Activated CD4-positive, alpha-beta T cell treated with anti-CD3 and anti-CD28 coated beads, Interleukin-2, amount 10 ng/mL, durations not matched to agents 7 days and 5 days (primary cell): Measurements from ENCODE around the gene GABBR2. TPM values are rescaled to one million over a fixed set of nuclear protein-coding genes. Genes with fewer than 3 reads are reported as not detected.

Experiments
- CTCF ChIA-PET: fragments of 350-600 bp; sonication (Branson Sonifier 250); formaldehyde crosslinking; loops from one replicate; lab custom pipeline; 2021; ENCODE audit warnings: antibody characterized with exemption; lab: Charles Lee
- POLR2A ChIA-PET: fragments of 350-600 bp; sonication (Branson Sonifier 250); formaldehyde crosslinking; loops from one replicate; lab custom pipeline; 2021; ENCODE audit warnings: antibody characterized with exemption; lab: Charles Lee
- DNase-seq: peaks from one replicate; pipeline ENCODE4 v3.0.0-alpha.2; 2020
- H3K27ac Mint-ChIP-seq: one replicate; pipeline ENCODE4 v1.8.0; 2021; ENCODE audit warnings: mild to moderate bottlenecking, moderate library complexity, mixed read lengths
- H3K27me3 Mint-ChIP-seq: one replicate; pipeline ENCODE4 v1.8.0; 2021; ENCODE audit warnings: mixed read lengths
- H3K36me3 Mint-ChIP-seq: one replicate; pipeline ENCODE4 v1.8.0; 2021; ENCODE audit warnings: low read depth, mixed read lengths
- H3K4me1 Mint-ChIP-seq: one replicate; pipeline ENCODE4 v1.8.0; 2021; ENCODE audit warnings: mixed read lengths
- H3K4me3 Mint-ChIP-seq: one replicate; pipeline ENCODE4 v1.8.0; 2021; ENCODE audit warnings: mild to moderate bottlenecking, moderate library complexity, mixed read lengths
- H3K9me3 Mint-ChIP-seq: one replicate; pipeline ENCODE4 v1.8.0; 2021; ENCODE audit warnings: mixed read lengths
- total RNA-seq, 2 experiments: library from RNA; stranded (reverse); gene quantifications; one replicate each; pipeline ENCODE4 v1.2.3, GENCODE V29; 2021

GABBR2 gene
- total RNA-seq, 2 experiments from 2014 or later = not detected

DNA sequence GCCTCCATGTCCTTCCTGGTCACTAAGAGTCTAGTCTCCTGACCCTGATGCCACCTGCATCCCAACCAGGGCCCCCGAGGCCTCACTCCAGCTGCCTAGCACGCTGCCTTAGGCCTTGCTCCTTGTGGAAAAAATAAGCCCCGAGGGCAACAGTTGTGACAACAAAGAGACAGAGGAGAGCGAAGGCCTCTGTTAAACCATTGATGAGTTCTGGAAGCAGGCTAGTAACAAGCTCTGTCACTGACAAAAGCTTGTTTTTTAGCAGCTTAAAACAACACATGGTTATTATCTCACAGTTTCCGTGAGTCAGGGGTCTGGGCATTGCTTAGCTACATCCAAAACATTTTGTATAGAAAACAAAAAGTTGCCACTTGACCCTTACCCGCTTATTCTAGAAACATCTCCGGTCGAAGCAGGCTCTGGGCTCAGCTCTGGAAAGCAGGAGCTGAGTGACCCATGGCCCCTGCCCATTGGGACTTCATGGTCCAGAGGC lies 405.1 kb downstream of the GABBR2 start:
- ChIA-PET POLR2A (no interaction called here), CTCF (interaction anchor here (0.7 kb wide), 1 partner anchor 41 kb away, joined by 3 read pairs; no protein-coding TSS in a partner anchor)
- H3K4me3 Mint-ChIP-seq = no peak overlapping the region
- H3K27me3 Mint-ChIP-seq = no peaks in the 10 kb centered on the region
- H3K9me3 Mint-ChIP-seq = no peaks in the 10 kb centered on the region
- no peaks in the 10 kb centered on the region for H3K36me3 Mint-ChIP-seq
- no peak overlapping the region for H3K27ac Mint-ChIP-seq
- H3K4me1 Mint-ChIP-seq = no peaks in the 10 kb centered on the region
- DNase-seq = no peak

DNA sequence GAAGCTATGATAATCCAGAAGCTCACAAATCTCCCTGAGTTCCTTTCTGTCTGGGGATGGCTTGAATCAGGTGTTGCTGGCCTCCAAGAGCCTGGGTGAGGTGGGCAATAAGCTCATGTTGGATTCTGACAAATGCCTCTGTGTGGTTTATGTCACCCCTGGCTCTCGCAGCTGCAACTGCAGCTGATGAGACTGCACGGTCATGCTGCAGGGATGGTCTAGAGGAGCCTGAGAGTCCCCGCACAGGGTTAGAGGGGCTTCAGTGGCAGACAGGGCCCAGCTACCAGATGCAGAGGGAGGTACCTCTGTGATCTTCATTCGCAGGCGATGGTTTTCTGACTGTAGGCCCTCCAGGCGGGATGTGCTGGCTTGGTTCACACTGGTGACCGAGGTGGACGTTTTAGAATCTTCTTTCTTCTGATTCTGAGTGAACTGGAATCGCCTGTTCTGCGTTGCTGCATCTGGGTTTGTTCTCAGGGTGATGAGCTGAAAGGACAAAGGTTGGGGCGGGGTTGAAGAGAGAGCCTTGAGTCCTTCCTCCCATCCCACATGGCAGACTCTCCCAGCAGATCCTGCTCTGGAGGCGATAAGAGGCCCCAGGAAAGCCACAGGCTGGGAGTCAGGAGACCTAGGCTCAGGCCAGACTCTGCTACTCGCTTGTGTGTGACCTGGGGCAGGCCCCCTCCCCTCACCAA lies 405.6 kb downstream of the GABBR2 start:
- no peaks in the 10 kb centered on the region for H3K9me3 Mint-ChIP-seq
- peaks cover under 1% of the 10 kb centered on the region for H3K27me3 Mint-ChIP-seq
- POLR2A ChIA-PET = no interaction called here
- H3K4me3 Mint-ChIP-seq = no peak overlapping the region
- CTCF ChIA-PET = interaction anchor here (0.7 kb wide), 1 partner anchor 42 kb away, joined by 3 read pairs; no protein-coding TSS in a partner anchor
- H3K4me1 Mint-ChIP-seq = no peaks in the 10 kb centered on the region
- no peak overlapping the region for H3K27ac Mint-ChIP-seq
- no peaks in the 10 kb centered on the region for H3K36me3 Mint-ChIP-seq
- no peak for DNase-seq

DNA sequence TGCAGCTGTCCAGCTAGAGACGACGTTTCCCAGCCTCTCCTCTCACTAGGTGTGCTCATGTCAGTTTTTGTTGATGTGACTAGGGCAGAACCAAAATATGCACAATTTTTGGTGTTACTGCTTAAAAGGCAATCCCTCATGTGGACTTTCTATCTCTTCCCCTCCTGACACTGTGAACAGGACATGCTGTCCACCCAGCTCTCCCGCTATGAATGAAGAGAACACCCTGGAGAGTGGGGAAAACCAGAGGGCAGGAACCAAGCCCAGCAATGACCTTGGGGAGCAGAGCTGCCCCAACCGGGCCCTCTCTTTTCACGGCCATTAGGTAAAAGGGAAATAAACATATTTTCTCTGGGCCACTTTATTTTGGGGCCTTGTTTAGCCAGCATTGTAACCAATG lies 406.6 kb downstream of the GABBR2 start:
- DNase-seq = no peak
- peaks cover 2% of the 10 kb centered on the region for H3K27me3 Mint-ChIP-seq
- H3K27ac Mint-ChIP-seq = no peak overlapping the region
- H3K36me3 Mint-ChIP-seq = no peaks in the 10 kb centered on the region
- POLR2A ChIA-PET = no interaction called here
- H3K9me3 Mint-ChIP-seq = no peaks in the 10 kb centered on the region
- no peak overlapping the region for H3K4me3 Mint-ChIP-seq
- CTCF ChIA-PET = no interaction called here
- H3K4me1 Mint-ChIP-seq = no peaks in the 10 kb centered on the region

DNA sequence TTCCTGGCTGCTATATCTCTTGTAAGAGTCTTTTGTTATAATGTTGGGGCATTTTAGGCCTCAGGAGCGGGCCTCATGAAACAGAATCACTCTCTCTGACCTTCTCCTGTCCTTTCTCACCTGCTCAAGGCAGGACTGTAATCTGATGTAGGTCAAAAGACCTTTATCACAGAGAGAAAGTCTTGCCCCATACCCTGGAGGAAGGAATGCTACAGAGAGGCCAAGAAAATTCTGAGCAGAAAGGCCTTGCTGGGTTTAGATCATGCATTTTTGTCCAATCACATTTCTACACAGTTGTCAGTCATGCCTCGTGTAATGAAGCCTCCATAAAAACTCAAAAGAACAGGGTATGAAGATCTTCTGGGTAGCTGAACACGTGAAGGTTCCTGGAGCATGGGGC lies 408.1 kb downstream of the GABBR2 start:
- ChIA-PET POLR2A (no interaction called here), CTCF (no interaction called here)
- Mint-ChIP-seq H3K4me1 (no peaks in the 10 kb centered on the region), H3K27ac (no peak overlapping the region), H3K4me3 (no peak overlapping the region), H3K27me3 (peaks cover 4% of the 10 kb centered on the region), H3K36me3 (no peaks in the 10 kb centered on the region), H3K9me3 (no peaks in the 10 kb centered on the region)
- DNase-seq = no peak

DNA sequence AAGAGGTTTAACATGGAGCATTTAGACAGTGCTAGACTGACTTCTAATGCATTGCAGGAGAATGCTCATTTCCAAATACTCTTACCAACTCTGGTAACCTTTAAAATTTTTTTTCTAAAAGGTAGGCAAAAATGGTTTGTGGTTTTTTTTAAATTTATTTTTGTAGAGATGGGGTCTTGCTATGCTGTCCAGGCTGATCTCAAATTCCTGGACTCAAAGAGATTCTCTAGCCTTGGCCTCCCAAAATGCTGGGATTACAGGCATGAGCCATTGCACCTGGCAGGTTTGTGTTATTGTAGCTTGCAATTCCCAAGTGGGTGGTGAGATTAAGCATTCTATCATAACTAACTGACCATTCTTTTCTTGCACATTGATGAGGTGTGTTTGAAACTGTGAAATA lies 410.3 kb downstream of the GABBR2 start:
- no peaks in the 10 kb centered on the region for H3K9me3 Mint-ChIP-seq
- no peaks in the 10 kb centered on the region for H3K4me1 Mint-ChIP-seq
- no peaks in the 10 kb centered on the region for H3K36me3 Mint-ChIP-seq
- no peak overlapping the region for H3K4me3 Mint-ChIP-seq
- DNase-seq = no peak
- peaks cover 4% of the 10 kb centered on the region for H3K27me3 Mint-ChIP-seq
- H3K27ac Mint-ChIP-seq = no peak overlapping the region
- ChIA-PET POLR2A (no interaction called here), CTCF (interaction anchor here (0.6 to 0.8 kb wide), 3 partner anchors 15 to 82 kb away, joined by 3 to 5 read pairs (median 5); no protein-coding TSS in a partner anchor)

DNA sequence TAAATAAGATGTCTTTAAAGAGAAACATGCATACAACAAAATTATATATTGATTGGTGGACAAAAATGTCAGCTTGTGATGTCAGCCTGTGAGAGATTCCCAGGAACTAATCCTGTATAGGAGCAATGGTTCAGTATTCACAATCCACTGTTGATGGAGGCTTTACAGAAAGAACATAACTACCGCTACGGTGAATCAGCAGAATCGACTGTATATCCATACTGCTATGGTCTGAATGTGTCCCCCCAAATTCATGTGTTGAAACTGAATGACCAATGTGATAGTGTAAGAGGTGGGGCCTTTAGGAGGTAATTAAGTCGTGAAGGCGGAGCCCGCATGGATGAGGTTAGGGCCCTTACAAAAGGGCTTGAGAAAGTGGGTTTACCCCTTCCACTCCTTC lies 412.9 kb downstream of the GABBR2 start:
- POLR2A ChIA-PET = no interaction called here
- Mint-ChIP-seq H3K9me3 (no peaks in the 10 kb centered on the region), H3K27me3 (peaks cover 14% of the 10 kb centered on the region), H3K4me1 (no peaks in the 10 kb centered on the region), H3K27ac (no peak overlapping the region), H3K4me3 (no peak overlapping the region), H3K36me3 (no peaks in the 10 kb centered on the region)
- CTCF ChIA-PET = no interaction called here
- DNase-seq = no peak

DNA sequence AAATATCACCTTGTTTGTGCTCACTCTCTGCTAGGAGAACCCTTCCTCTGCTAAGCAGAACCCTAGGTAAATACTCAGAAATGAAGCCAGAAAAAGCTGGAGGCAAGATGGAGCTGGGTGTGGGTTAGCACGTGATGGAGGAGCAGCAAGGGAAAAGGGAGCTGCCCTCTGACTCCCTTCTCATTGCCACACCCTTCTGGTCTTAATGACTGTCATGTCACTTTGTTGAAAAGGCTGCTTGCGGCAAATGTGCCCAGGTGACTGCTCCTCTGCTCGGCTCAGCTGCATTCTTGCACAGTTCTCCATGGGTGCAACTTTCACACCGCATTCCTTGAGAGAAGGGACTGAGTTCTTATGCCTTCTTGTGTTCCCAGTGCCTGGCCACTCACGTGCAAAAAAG lies 416.9 kb downstream of the GABBR2 start:
- H3K27me3 Mint-ChIP-seq = peaks cover 12% of the 10 kb centered on the region
- H3K4me3 Mint-ChIP-seq = no peak overlapping the region
- ChIA-PET POLR2A (no interaction called here), CTCF (no interaction called here)
- H3K9me3 Mint-ChIP-seq = no peaks in the 10 kb centered on the region
- no peak for DNase-seq
- H3K27ac Mint-ChIP-seq = no peak overlapping the region
- no peaks in the 10 kb centered on the region for H3K36me3 Mint-ChIP-seq
- H3K4me1 Mint-ChIP-seq = no peaks in the 10 kb centered on the region

DNA sequence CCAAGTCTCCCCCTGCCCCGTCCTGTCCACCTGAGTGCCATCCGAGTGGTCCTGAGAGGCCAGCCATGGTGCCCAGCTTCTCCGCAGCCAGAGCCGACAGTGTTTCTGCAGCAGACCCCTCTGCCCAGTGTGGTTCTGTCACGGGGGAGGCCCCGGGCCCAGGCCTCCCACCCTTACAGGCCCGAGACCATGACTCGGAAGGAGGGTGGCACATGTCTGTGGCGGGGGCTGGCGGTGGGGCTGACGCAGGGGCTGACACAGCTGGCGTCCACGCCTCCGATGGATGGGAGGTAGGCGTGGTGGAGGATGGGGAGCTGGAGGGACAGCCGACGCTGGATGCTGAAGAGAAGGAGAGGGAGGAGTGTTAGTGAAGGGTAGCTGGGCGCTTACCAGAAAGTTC lies 418.3 kb downstream of the GABBR2 start:
- H3K27ac Mint-ChIP-seq = no peak overlapping the region
- CTCF ChIA-PET = no interaction called here

DNA sequence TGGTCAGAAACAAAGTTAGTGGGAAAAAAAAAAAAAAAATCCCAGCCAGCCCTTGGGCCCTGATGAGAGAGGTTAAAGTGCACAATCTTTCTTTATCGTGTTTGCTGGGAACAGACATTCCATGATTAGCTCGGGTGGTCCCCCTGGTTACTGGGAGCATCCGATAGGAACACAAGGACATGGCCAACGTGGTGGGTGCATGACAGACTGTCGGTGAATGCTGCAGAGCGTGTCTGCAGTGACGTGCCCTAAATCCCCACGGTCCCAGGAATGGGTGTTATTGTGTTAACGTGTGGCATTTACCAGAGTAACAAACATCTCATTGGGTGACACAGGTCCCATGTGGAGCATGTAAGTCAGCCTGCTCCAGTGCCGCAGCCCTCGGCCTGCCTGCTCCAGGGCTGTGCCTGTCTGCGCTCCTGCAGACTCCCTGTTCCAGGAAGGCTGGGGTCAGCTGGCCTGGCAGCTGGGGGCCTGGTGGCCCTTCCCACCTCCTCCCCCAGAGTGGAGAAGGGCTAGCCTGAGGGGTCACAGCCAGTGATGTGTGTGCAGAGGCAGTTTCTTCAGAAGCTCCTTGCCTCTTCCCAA lies 419.0 kb downstream of the GABBR2 start:
- Mint-ChIP-seq H3K36me3 (no peaks in the 10 kb centered on the region), H3K27me3 (peaks cover 10% of the 10 kb centered on the region), H3K4me1 (no peaks in the 10 kb centered on the region), H3K27ac (no peak overlapping the region), H3K9me3 (no peaks in the 10 kb centered on the region), H3K4me3 (no peak overlapping the region)
- CTCF ChIA-PET = interaction anchor here (0.7 kb wide), 1 partner anchor 27 kb away, joined by 3 read pairs; no protein-coding TSS in a partner anchor
- DNase-seq = no peak
- POLR2A ChIA-PET = no interaction called here

More for the DNA sequence above, 418.3 kb downstream of the GABBR2 start:
- H3K4me1 Mint-ChIP-seq = no peaks in the 10 kb centered on the region
- DNase-seq = no peak
- peaks cover 10% of the 10 kb centered on the region for H3K27me3 Mint-ChIP-seq
- no peak overlapping the region for H3K4me3 Mint-ChIP-seq
- H3K9me3 Mint-ChIP-seq = no peaks in the 10 kb centered on the region
- H3K36me3 Mint-ChIP-seq = no peaks in the 10 kb centered on the region
- POLR2A ChIA-PET = no interaction called here

DNA sequence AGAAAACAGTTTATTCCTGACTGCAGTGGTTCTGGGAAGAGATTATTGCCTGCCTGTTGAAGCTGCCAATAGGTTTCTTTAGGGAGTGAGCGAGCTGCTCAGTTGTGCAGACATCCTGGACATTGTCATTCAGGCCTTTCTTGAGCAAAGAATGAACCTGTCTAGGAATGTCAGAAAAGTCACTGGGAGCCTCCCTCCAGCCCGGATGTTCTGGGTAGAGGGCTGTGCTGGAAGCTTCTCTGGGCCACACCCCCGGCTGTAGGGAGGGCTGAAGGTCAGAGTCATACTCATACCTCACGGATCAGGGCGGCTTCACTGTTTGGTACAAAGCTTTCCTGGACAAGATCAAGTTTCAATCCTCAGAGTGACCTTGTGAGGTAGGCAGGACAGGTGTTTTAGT lies 419.9 kb downstream of the GABBR2 start:
- Mint-ChIP-seq H3K27me3 (peaks cover 10% of the 10 kb centered on the region), H3K4me1 (no peaks in the 10 kb centered on the region), H3K36me3 (no peaks in the 10 kb centered on the region), H3K27ac (no peak overlapping the region), H3K9me3 (no peaks in the 10 kb centered on the region), H3K4me3 (no peak overlapping the region)
- POLR2A ChIA-PET = no interaction called here
- CTCF ChIA-PET = interaction anchor here (0.6 kb wide), 1 partner anchor 41 kb away, joined by 3 read pairs; no protein-coding TSS in a partner anchor
- DNase-seq = no peak

DNA sequence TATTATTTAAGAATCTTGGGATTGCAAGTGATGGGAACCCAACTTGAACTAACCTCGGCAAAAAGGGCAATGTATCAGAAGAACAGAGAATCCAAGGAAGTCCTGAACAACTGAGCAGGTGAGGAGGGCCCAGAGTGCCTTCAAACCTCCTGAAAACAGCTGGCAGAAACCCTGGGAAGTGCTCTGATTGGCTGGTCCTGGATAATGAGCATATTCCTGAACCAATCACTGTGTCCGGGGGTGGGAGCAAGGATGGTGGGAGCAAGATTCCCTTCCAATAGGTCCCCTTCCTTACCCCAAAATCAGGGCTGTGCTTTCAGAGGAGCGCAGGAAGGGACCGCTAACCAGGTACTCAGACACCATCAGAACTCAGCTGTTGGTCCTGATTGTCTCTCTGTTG lies 421.4 kb downstream of the GABBR2 start:
- ChIA-PET CTCF (no interaction called here), POLR2A (no interaction called here)
- no peaks in the 10 kb centered on the region for H3K36me3 Mint-ChIP-seq

DNA sequence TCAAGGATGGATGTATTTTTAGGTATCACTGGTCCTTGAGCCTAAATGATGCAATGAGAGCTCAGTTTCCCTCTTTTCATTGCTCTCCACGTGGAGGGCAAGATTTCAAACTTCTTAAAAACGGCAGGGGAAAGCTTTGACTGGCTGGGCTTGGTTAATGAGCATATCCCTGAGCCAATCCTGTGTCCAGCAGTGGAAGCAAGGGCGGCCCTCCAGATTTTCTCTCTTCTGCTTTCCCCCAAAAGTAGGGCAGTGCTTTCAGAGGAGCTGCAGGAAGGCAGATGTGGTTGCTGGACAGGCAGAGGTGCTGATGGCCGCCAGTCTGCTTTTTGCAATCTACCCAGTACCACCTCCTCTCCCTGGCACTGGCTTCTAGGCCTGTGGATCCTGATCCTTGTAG lies 423.3 kb downstream of the GABBR2 start:
- Mint-ChIP-seq H3K4me1 (no peaks in the 10 kb centered on the region), H3K27me3 (peaks cover 14% of the 10 kb centered on the region), H3K9me3 (no peaks in the 10 kb centered on the region), H3K4me3 (no peak overlapping the region), H3K36me3 (no peaks in the 10 kb centered on the region), H3K27ac (no peak overlapping the region)
- DNase-seq = no peak
- POLR2A ChIA-PET = no interaction called here
- CTCF ChIA-PET = interaction anchor here (0.6 to 1.0 kb wide), 2 partner anchors 9 to 239 kb away, joined by 3 to 4 read pairs; no protein-coding TSS in a partner anchor

More for the DNA sequence above, 421.4 kb downstream of the GABBR2 start:
- Mint-ChIP-seq H3K27me3 (peaks cover 7% of the 10 kb centered on the region), H3K4me3 (no peak overlapping the region), H3K9me3 (no peaks in the 10 kb centered on the region), H3K27ac (no peak overlapping the region), H3K4me1 (no peaks in the 10 kb centered on the region)
- DNase-seq = no peak

DNA sequence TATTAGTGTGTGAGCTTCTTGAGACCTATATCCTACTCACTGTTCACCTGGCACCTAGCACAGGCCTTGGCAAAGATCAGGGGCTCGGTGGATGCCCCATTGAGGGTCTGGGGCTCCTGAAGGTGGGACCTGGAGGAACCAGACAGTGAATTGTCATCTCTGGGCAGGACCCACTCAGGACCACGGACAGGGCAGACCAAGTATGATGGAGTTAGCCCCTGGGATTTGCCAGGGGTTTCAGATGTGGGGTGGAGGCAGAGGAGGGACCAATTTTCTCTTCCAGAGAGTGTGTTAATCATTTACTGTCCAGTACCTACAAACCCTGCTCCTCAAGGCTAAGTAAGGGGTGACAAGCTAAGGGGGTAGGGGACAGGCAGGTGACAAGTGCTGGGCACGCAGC lies 424.0 kb downstream of the GABBR2 start:
- Mint-ChIP-seq H3K4me3 (no peak overlapping the region), H3K27ac (no peak overlapping the region), H3K9me3 (no peaks in the 10 kb centered on the region), H3K27me3 (peaks cover 14% of the 10 kb centered on the region), H3K36me3 (no peaks in the 10 kb centered on the region), H3K4me1 (no peaks in the 10 kb centered on the region)
- ChIA-PET CTCF (interaction anchor here (1.0 kb wide), 1 partner anchor 8 kb away, joined by 3 read pairs; no protein-coding TSS in a partner anchor), POLR2A (no interaction called here)
- DNase-seq = no peak
